A673 (cell line): ENCODE data around the gene TXNL4B.

Experiments used
- EZH2 ChIP-seq: fragments of 200-600 bp; sonication (generic); IDR thresholded peaks from 2 replicates; pipeline ENCODE4 v1.6.1; 2017; ENCODE audit warnings: borderline replicate concordance, low read depth, mild to moderate bottlenecking, mixed read lengths, antibody characterized with exemption, low read length; ENCODE audit not compliant: poor library complexity, severe bottlenecking
- TF ChIP-seq, protein P1 (sequence below): fragments of 300-800, 200-600 bp; sonication (generic); conservative IDR thresholded peaks from 2 replicates; pipeline ENCODE4 v1.5.1; 2017; ENCODE audit warnings: low read depth, mild to moderate bottlenecking, antibody characterized with exemption, low read length, moderate library complexity, mixed read lengths

DNA sequence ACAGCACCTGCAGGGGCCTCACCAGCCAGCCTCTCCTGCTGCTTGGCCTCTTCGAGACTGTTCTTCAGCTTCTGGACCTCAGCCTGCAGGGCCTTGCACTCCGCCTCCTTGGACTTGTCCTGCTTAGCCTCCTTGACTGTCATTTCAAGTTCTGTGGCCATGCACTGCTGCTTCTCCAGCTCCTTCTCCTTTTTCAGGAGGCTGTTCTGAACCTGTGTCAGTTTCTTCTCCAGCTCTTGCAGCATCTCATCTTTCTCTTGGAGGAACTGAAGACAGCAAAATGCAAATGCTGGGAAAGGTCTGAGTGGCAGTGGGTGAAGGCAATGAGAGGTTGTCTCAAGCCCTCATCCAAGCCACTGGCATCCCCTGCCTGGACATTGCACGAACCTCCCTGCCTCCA is 39.3 kb upstream of the TXNL4B start:
- TF ChIP-seq, protein P1, sequence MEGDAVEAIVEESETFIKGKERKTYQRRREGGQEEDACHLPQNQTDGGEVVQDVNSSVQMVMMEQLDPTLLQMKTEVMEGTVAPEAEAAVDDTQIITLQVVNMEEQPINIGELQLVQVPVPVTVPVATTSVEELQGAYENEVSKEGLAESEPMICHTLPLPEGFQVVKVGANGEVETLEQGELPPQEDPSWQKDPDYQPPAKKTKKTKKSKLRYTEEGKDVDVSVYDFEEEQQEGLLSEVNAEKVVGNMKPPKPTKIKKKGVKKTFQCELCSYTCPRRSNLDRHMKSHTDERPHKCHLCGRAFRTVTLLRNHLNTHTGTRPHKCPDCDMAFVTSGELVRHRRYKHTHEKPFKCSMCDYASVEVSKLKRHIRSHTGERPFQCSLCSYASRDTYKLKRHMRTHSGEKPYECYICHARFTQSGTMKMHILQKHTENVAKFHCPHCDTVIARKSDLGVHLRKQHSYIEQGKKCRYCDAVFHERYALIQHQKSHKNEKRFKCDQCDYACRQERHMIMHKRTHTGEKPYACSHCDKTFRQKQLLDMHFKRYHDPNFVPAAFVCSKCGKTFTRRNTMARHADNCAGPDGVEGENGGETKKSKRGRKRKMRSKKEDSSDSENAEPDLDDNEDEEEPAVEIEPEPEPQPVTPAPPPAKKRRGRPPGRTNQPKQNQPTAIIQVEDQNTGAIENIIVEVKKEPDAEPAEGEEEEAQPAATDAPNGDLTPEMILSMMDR, result no peak
- no peak for TF ChIP-seq EZH2
